ENCODE data around the gene CSRNP2. TPM values are rescaled to one million over a fixed set of nuclear protein-coding genes. Genes with fewer than 3 reads are reported as not detected.

Gene CSRNP2
- total RNA-seq, 1 experiment from 2014 or later, result 33.7 TPM

GRCh38 chr12:51033457-51034089, 49.8 kb downstream of the CSRNP2 start:
- H3K27me3 Mint-ChIP-seq (ENCODE audit: low read depth), result no peaks in the 10 kb centered on the region
- ATAC-seq, result no peak
- TF ChIP-seq ZNF281 (CRISPR knock-in tag; IDR thresholded peaks at IDR 0.05) (no peak), ATF6 (CRISPR knock-in tag; IDR thresholded peaks at IDR 0.05) (no peak), SMAD3 (CRISPR knock-in tag; IDR thresholded peaks at IDR 0.05; ENCODE audit: borderline replicate concordance) (no peak), TP53 (CRISPR knock-in tag; IDR thresholded peaks at IDR 0.05) (no peak)
- H3K9me3 Mint-ChIP-seq, result no peaks in the 10 kb centered on the region
- H3K4me3 Mint-ChIP-seq, result no peak overlapping the region
- CTCF ChIA-PET, result no interaction called here
- no peak for DNase-seq (ENCODE audit: low spot score)
- H3K27ac Mint-ChIP-seq, result no peak overlapping the region
- no peaks in the 10 kb centered on the region for H3K36me3 Mint-ChIP-seq
- POLR2A ChIA-PET, result no interaction called here
- peaks cover 4% of the 10 kb centered on the region for H3K4me1 Mint-ChIP-seq

GRCh38 chr12:51033048-51033447, 50.3 kb downstream of the CSRNP2 start:
- POLR2A ChIA-PET, result no interaction called here
- TF ChIP-seq GABPB1 (CRISPR knock-in tag; IDR thresholded peaks at IDR 0.05) (no peak), SP1 (CRISPR knock-in tag; conservative IDR thresholded peaks at IDR 0.05) (no peak), CREM (CRISPR knock-in tag; IDR thresholded peaks at IDR 0.05) (no peak), E2F1 (CRISPR knock-in tag; IDR thresholded peaks at IDR 0.05) (no peak), IRF1 (CRISPR knock-in tag; IDR thresholded peaks at IDR 0.05) (no peak), E2F4 (CRISPR knock-in tag; IDR thresholded peaks at IDR 0.05; ENCODE audit: borderline replicate concordance, low read depth) (no peak), ZNF671 (CRISPR knock-in tag; IDR thresholded peaks at IDR 0.05) (no peak), EMX1 (CRISPR knock-in tag; IDR thresholded peaks at IDR 0.05) (no peak), ATF3 (CRISPR knock-in tag; conservative IDR thresholded peaks at IDR 0.05) (no peak)
- DNase-seq (ENCODE audit: low spot score) (no peak), ATAC-seq (no peak)
- Mint-ChIP-seq H3K4me3 (no peak overlapping the region), H3K27ac (no peak overlapping the region), H3K36me3 (no peaks in the 10 kb centered on the region), H3K27me3 (ENCODE audit: low read depth) (no peaks in the 10 kb centered on the region), H3K9me3 (no peaks in the 10 kb centered on the region), H3K4me1 (peaks cover 10% of the 10 kb centered on the region)
- CTCF ChIA-PET, result interaction anchor here (0.6 kb wide), 1 partner anchor 246 kb away, joined by 5 read pairs; no protein-coding TSS in a partner anchor

GRCh38 chr12:51028813-51029150, 54.6 kb downstream of the CSRNP2 start:
- H3K9me3 Mint-ChIP-seq, result no peaks in the 10 kb centered on the region
- no peak overlapping the region for H3K27ac Mint-ChIP-seq
- ChIA-PET CTCF (interaction anchor here (0.7 to 4.7 kb wide), 18 partner anchors 10 to 313 kb away, joined by 3 to 55 read pairs (median 4); partner anchors contain the start of genes ATF1, CSRNP2 and TMPRSS12), POLR2A (interaction anchor here (0.5 kb wide), 1 partner anchor 292 kb away, joined by 3 read pairs; no protein-coding TSS in a partner anchor)
- ATAC-seq, result no peak
- H3K27me3 Mint-ChIP-seq (ENCODE audit: low read depth), result no peaks in the 10 kb centered on the region
- no peak for DNase-seq (ENCODE audit: low spot score)
- H3K4me1 Mint-ChIP-seq, result peaks cover 41% of the 10 kb centered on the region
- no peak overlapping the region for H3K4me3 Mint-ChIP-seq
- H3K36me3 Mint-ChIP-seq, result no peaks in the 10 kb centered on the region
- TF ChIP-seq ZNF396 (CRISPR knock-in tag; IDR thresholded peaks at IDR 0.05; ENCODE audit: borderline replicate concordance) (no peak), SP1 (CRISPR knock-in tag; conservative IDR thresholded peaks at IDR 0.05) (no peak), NFYB (CRISPR knock-in tag; conservative IDR thresholded peaks at IDR 0.05; ENCODE audit: low read depth) (no peak), TEAD1 (CRISPR knock-in tag; IDR thresholded peaks at IDR 0.05) (no peak), CDX4 (CRISPR knock-in tag; IDR thresholded peaks at IDR 0.05; ENCODE audit: borderline replicate concordance) (no peak), ATF2 (CRISPR knock-in tag; IDR thresholded peaks at IDR 0.05; ENCODE audit: borderline replicate concordance, low read depth) (no peak)
